Stimulated activated naive CD8-positive, alpha-beta T cell treated with anti-CD3 and anti-CD28 coated beads, Interleukin-15, amount 100 ng/mL, for 72 hours (primary cell): ENCODE results near the gene FAM234A.
A peak's percentile ranks its signal among the peaks of the same experiment; 100 is the strongest.
"Not testable (repeated sequence)": the region's sequence is repeated elsewhere in the genome, so short reads cannot be mapped to it uniquely, and the experiment has no call there.

Experiments
- ATAC-seq: fragments of 150-1000 bp; cut with Tn5 transposase; 2 replicates; pipeline ENCODE4 v1.10.0; 2021; ENCODE audit warnings: mild to moderate bottlenecking, moderate library complexity
- DNase-seq, 2 donors: peaks; one replicate each; pipeline ENCODE4 v3.0.0; 2021 to 2022
- H3K27ac Mint-ChIP-seq, 2 donors: one replicate each; pipeline ENCODE4 v1.8.0; 2022; ENCODE audit warnings: mild to moderate bottlenecking in 2 of 2, mixed read lengths in 2 of 2, moderate library complexity in 2 of 2
- H3K27me3 Mint-ChIP-seq: one replicate; pipeline ENCODE4 v1.8.0; 2022; ENCODE audit warnings: mixed read lengths
- H3K4me1 Mint-ChIP-seq: one replicate; pipeline ENCODE4 v1.8.0; 2022; ENCODE audit warnings: mild to moderate bottlenecking, mixed read lengths
- H3K4me3 Mint-ChIP-seq, 2 donors: one replicate each; pipeline ENCODE4 v1.8.0; 2022; ENCODE audit warnings: mild to moderate bottlenecking in 2 of 2, mixed read lengths in 2 of 2, moderate library complexity in 1 of 2
- H3K9me3 Mint-ChIP-seq, 2 donors: one replicate each; pipeline ENCODE4 v1.8.0; 2022; ENCODE audit warnings: mixed read lengths in 2 of 2

FAM234A gene

GRCh38 chr16:254461-254860 is 19.8 kb downstream of the FAM234A start:
- no peak for DNase-seq
- H3K4me3 Mint-ChIP-seq = no peak overlapping the region
- H3K9me3 Mint-ChIP-seq = no peaks in the 10 kb centered on the region
- no peaks in the 10 kb centered on the region for H3K27me3 Mint-ChIP-seq
- H3K27ac Mint-ChIP-seq = no peak overlapping the region
- H3K4me1 Mint-ChIP-seq = peaks cover 40% of the 10 kb centered on the region
- no peak for ATAC-seq

- no peak overlapping the region for H3K27ac Mint-ChIP-seq
- H3K27me3 Mint-ChIP-seq = no peaks in the 10 kb centered on the region
- ATAC-seq = no peak
- no peaks in the 10 kb centered on the region for H3K9me3 Mint-ChIP-seq
- no peak for DNase-seq
- H3K4me3 Mint-ChIP-seq = no peak overlapping the region
- H3K4me1 Mint-ChIP-seq = peaks cover 40% of the 10 kb centered on the region
Observed at GRCh38 chr16:255183-255582, 20.6 kb downstream of the FAM234A start.

DNA sequence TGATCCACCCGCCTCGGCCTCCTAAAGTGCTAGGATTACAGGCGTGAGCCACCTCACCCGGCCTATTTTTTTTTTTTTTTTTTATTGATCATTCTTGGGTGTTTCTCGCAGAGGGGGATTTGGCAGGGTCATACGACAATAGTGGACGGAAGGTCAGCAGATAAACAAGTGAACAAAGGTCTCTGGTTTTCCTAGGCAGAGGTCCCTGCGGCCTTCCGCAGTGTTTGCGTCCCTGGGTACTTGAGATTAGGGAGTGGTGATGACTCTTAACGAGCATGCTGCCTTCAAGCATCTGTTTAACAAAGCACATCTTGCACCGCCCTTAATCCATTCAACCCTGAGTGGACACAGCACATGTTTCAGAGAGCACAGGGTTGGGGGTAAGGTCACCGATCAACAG is 23.5 kb downstream of the FAM234A start:
- not testable (repeated sequence) for H3K27me3 Mint-ChIP-seq, H3K27ac Mint-ChIP-seq, ATAC-seq, DNase-seq, H3K9me3 Mint-ChIP-seq, H3K4me3 Mint-ChIP-seq
- H3K4me1 Mint-ChIP-seq = peaks cover 21% of the 10 kb centered on the region

GRCh38 chr16:259226-259625 is 24.6 kb downstream of the FAM234A start:
- peaks cover 10% of the 10 kb centered on the region for H3K4me1 Mint-ChIP-seq
- DNase-seq = no peak
- no peaks in the 10 kb centered on the region for H3K27me3 Mint-ChIP-seq
- ATAC-seq = no peak
- no peaks in the 10 kb centered on the region for H3K9me3 Mint-ChIP-seq
- peak overlapping the region; percentile 59 to 72 for H3K27ac Mint-ChIP-seq
- H3K4me3 Mint-ChIP-seq = no peak overlapping the region

GRCh38 chr16:259814-260253 is 25.2 kb downstream of the FAM234A start:
- H3K4me1 Mint-ChIP-seq = peaks cover 5% of the 10 kb centered on the region
- DNase-seq (no peak), ATAC-seq (no peak)
- no peak overlapping the region for H3K4me3 Mint-ChIP-seq
- no peak overlapping the region for H3K27ac Mint-ChIP-seq
- no peaks in the 10 kb centered on the region for H3K27me3 Mint-ChIP-seq
- H3K9me3 Mint-ChIP-seq = no peaks in the 10 kb centered on the region

GRCh38 chr16:260326-260725 is 25.7 kb downstream of the FAM234A start:
- H3K4me3 Mint-ChIP-seq = no peak overlapping the region
- no peaks in the 10 kb centered on the region for H3K27me3 Mint-ChIP-seq
- H3K4me1 Mint-ChIP-seq = peaks cover 5% of the 10 kb centered on the region
- no peak overlapping the region for H3K27ac Mint-ChIP-seq
- ATAC-seq (no peak), DNase-seq (no peak)
- no peaks in the 10 kb centered on the region for H3K9me3 Mint-ChIP-seq

- Mint-ChIP-seq H3K27me3 (no peaks in the 10 kb centered on the region), H3K27ac (no peak overlapping the region), H3K4me1 (no peaks in the 10 kb centered on the region), H3K4me3 (no peak overlapping the region), H3K9me3 (no peaks in the 10 kb centered on the region)
- no peak for DNase-seq
- no peak for ATAC-seq
Observed at GRCh38 chr16:261031-261691, 26.5 kb downstream of the FAM234A start.

DNA sequence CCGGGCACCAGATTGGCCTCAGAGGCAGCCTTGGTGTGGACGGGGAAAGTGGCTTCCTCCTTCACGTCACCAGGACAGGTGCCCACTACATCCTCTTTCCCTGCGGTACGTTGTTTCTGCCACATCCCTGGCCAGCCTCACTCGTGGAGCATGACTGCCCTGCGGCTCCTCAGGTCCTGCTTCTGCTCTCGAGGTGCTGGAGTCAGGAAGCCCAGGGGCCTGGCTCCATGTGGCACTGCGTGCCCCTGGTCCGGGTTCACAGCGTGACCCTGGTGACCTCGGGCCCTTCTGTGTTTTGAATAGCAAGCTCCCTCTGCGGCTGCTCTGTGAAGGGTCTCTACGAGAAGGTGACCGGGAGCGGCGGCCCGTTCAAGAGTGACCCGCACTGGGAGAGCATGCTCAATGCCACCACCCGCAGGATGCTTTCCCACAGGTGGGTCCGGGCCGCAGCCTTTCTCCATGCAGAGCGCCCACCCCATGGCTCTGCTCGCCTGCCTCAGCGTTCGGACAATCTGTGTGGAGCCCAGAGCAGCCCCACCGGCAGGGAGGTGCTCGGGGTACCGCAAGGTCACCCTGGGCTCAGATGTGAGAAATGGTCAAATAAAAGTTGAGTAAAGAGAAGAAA is 27.6 kb downstream of the FAM234A start:
- Mint-ChIP-seq H3K27ac (no peak overlapping the region), H3K9me3 (no peaks in the 10 kb centered on the region), H3K4me3 (no peak overlapping the region), H3K27me3 (no peaks in the 10 kb centered on the region), H3K4me1 (no peaks in the 10 kb centered on the region)
- no peak for DNase-seq
- ATAC-seq = no peak

GRCh38 chr16:263182-263774 is 28.7 kb downstream of the FAM234A start:
- Mint-ChIP-seq H3K27me3 (no peaks in the 10 kb centered on the region), H3K4me1 (no peaks in the 10 kb centered on the region), H3K27ac (no peak overlapping the region)

GRCh38 chr16:263944-264343 is 29.3 kb downstream of the FAM234A start:
- H3K4me3 Mint-ChIP-seq = no peak overlapping the region
- peak overlapping the region in 1 of 2 donors; percentile 60 for H3K27ac Mint-ChIP-seq
- DNase-seq = no peak
- ATAC-seq = no peak
- H3K27me3 Mint-ChIP-seq = no peaks in the 10 kb centered on the region
- no peaks in the 10 kb centered on the region for H3K4me1 Mint-ChIP-seq
- peaks cover 0 to 5% of the 10 kb centered on the region in 2 donors for H3K9me3 Mint-ChIP-seq

More at GRCh38 chr16:263182-263774, 28.7 kb downstream of the FAM234A start:
- Mint-ChIP-seq H3K4me3 (no peak overlapping the region), H3K9me3 (peaks cover 0 to 5% of the 10 kb centered on the region in 2 donors)
- ATAC-seq = no peak
- no peak for DNase-seq

DNA sequence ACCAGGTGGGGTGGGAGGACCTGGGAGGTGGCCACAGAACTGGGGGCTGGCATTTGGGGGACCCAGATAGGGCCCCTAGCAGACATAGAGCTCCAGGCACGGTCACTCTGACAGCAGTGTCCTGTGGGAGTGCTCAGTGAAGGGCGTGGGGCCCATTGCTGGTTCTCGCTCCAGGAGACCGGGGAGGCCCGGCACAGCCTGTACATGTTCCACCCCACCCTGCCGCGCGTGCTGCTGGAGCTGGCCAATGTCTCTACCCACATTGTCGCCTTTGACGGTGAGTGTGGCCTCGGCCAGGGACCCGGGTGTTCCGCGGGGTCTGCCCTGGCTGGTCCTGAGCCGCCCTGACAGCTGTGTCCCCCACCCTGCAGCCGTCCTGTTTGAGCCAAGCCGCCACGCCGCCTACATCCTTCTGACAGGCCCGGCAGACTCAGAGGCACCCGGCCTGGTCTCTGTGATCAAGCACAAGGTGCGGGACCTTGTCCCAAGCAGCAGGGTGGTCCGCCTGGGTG is 29.9 kb downstream of the FAM234A start:
- Mint-ChIP-seq H3K27me3 (no peaks in the 10 kb centered on the region), H3K4me1 (no peaks in the 10 kb centered on the region), H3K27ac (peak overlapping the region in 1 of 2 donors; percentile 60), H3K9me3 (peaks cover 0 to 5% of the 10 kb centered on the region in 2 donors), H3K4me3 (no peak overlapping the region)
- DNase-seq = no peak
- no peak for ATAC-seq

- no peak overlapping the region for H3K4me3 Mint-ChIP-seq
Observed at GRCh38 chr16:265002-265529, 30.4 kb downstream of the FAM234A start.

GRCh38 chr16:265711-266110 is 31.1 kb downstream of the FAM234A start:
- Mint-ChIP-seq H3K27ac (no peak overlapping the region), H3K9me3 (peaks cover 0 to 5% of the 10 kb centered on the region in 2 donors), H3K4me1 (no peaks in the 10 kb centered on the region), H3K27me3 (no peaks in the 10 kb centered on the region), H3K4me3 (no peak overlapping the region)
- ATAC-seq = no peak
- no peak for DNase-seq

More at GRCh38 chr16:265002-265529, 30.4 kb downstream of the FAM234A start:
- no peak for DNase-seq
- ATAC-seq = no peak
- no peak overlapping the region for H3K27ac Mint-ChIP-seq
- H3K27me3 Mint-ChIP-seq = no peaks in the 10 kb centered on the region
- peaks cover 0 to 5% of the 10 kb centered on the region in 2 donors for H3K9me3 Mint-ChIP-seq
- no peaks in the 10 kb centered on the region for H3K4me1 Mint-ChIP-seq

GRCh38 chr16:266258-267164 is 31.9 kb downstream of the FAM234A start:
- no peak overlapping the region for H3K4me3 Mint-ChIP-seq
- peaks cover 0 to 5% of the 10 kb centered on the region in 2 donors for H3K9me3 Mint-ChIP-seq
- H3K4me1 Mint-ChIP-seq = no peaks in the 10 kb centered on the region
- no peaks in the 10 kb centered on the region for H3K27me3 Mint-ChIP-seq
- no peak overlapping the region for H3K27ac Mint-ChIP-seq
- no peak for DNase-seq
- ATAC-seq = no peak

- H3K27me3 Mint-ChIP-seq, ATAC-seq, DNase-seq, H3K9me3 Mint-ChIP-seq, H3K4me3 Mint-ChIP-seq, H3K27ac Mint-ChIP-seq, H3K4me1 Mint-ChIP-seq: not testable (repeated sequence)
Observed at GRCh38 chr16:267562-267961, 32.9 kb downstream of the FAM234A start.
